Measurements from ENCODE around the gene PRKCA.

DNA sequence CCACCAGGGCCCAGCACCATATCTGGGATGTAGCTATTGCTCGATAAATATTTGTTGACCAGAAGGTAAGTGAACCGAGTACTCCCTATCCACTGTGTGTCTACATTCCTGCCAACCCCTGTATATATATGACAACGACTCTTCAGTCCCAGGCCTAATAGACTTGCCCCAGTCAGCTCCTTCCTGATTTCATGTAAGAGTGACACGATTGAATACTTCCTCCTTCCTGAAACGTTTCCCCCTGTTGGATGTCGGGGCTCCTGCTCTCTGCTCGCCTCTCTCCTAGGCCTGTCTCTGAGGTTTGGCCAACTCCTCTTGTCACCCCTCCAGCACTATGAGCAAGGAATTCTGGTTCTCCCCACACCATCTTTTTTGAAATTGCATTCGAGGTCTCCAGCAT lies 178.9 kb downstream of the PRKCA start:
- TF ChIP-seq, protein P1, sequence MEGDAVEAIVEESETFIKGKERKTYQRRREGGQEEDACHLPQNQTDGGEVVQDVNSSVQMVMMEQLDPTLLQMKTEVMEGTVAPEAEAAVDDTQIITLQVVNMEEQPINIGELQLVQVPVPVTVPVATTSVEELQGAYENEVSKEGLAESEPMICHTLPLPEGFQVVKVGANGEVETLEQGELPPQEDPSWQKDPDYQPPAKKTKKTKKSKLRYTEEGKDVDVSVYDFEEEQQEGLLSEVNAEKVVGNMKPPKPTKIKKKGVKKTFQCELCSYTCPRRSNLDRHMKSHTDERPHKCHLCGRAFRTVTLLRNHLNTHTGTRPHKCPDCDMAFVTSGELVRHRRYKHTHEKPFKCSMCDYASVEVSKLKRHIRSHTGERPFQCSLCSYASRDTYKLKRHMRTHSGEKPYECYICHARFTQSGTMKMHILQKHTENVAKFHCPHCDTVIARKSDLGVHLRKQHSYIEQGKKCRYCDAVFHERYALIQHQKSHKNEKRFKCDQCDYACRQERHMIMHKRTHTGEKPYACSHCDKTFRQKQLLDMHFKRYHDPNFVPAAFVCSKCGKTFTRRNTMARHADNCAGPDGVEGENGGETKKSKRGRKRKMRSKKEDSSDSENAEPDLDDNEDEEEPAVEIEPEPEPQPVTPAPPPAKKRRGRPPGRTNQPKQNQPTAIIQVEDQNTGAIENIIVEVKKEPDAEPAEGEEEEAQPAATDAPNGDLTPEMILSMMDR (IDR thresholded peaks at IDR 0.05 in 2 of 3, conservative IDR thresholded peaks at IDR 0.05 in 1 of 3; ENCODE audit: control insufficient read depth in 2 of 3, extremely low read depth in 1 of 3, insufficient read depth in 1 of 3, low read depth in 3 of 3, low read length in 3 of 3), result no peak
- TF ChIP-seq YY1 (IDR thresholded peaks at IDR 0.05; ENCODE audit: low read depth, low read length), result no peak

Measured in GM12878 (cell line).